DMS79 treated with DMSO at 0.1 percent for 48 hours (cell line): Measurements from ENCODE around the gene TRPV5.
A peak's percentile ranks its signal among the peaks of the same experiment; 100 is the strongest.

Experiments used
- DNase-seq: peaks from one replicate; lab custom pipeline; 2025; lab: John Stamatoyannopoulos, UW

Gene TRPV5

DNA sequence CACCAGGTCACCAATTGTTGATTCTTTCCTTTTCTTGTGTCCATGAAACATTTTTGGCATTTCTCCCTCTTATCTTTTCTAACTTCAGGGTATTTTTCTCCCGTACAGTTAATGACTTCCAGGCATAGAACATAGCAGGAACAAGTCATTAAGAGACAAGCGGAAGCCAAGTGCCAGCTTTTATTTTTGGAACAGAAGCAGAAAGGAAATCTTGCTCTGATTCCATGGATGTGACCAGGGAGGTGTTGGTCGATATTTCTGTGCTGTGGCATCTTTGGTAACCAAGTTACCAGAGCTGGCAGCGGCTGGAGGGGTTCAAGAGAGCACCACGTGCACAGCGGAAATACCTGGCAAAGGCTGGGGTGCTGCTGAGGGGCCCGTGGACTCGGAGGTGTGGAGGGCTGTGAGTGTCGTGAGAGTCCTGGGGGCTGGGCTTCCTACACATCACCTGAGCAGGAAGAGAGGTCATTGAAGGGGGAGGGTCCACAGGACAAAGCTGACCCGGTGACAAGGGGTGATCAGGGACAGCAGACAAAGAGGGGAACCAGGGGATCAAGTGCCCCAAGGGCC is 7.5 kb upstream of the TRPV5 start:
- no peak for DNase-seq

DNA sequence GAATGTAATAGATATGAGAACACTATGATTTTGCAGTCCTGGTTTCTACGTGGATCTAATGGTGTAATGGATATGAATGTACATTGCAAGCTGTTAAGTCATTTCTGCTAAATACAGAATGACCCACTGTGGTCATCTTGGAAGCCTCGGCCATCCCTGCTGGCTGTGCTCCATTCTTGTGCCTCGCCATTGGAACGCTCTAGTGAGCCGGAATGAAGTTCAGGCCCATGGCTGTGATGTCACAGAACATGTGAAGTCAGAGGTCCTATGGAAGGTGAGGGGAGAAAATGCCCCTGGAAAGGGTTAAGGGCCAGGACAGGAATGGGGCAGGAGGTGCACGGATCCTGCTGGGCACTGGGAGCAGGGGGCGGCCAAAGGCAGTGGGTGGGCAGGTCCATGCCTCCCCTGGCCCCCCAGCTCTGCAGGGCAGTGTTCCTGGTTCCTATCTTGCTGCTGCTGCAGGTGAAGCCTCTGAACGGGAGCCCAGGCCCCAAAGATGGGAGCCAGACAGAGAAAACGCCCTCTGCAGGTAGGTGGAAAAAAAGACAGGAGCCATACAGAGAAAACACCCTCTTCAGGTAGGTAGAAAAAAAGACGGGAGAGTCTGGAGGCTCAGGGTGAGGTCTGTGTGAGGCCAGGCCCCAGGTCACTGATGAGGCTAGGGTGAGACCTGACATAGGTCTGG is 5.8 kb upstream of the TRPV5 start, which contains the start of gene LLCFC1:
LLCFC1 (plus strand) TSS at position 259 of the 685 bp plus-strand sequence; CDS start at position 397, 138 bp downstream.
- no peak for DNase-seq

DNA sequence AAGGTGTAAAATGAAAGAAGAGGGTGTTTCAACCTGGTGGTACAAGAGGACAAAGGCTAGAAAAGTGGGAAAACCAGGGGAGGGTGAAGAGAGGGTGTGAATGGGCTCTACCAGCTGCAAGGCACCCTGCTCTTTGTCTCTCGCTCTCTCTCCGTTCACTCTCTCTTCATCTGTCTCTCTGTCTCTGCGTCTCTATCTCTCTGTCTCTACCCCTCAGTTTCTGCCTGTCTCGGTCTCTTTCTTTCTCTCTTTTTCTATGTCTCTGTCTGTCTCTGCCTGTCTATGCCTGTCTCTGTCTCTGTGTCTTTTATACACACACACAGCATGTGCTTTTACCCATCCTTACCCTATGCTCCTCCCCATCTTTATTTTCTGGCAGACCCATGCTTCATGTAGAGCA is 5.1 kb upstream of the TRPV5 start:
- no peak for DNase-seq

DNA sequence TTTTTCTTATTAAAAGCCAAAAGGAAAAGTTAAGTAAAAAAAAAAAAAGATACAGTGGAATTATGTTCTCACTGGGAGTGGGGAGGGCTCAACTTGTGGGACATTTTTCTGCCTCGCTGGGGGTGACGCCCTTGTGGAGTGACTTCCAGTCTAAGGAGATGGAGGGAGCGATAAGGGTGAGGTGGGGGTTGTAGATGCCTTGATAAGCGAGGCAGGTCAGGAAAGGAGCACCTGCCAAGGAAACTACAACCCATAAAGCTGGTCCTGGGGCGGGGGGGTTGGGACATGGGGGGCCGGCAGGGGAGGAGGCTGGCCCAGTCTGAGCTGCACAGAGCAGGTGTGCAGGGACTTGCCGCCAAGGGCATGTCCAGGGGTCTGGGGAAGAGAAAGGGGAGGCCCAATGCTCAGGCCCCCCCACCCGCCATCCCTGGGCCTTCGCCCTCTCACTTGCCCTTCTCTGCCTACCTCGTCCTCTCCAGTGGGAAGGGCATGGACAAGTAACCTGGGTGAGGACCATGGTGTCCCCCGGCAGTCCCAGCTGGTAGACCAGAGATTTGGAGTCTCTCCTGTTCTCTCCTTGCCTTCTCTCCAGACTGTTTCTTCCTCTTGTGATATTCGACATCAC is 2.5 kb upstream of the TRPV5 start:
- no peak for DNase-seq

DNA sequence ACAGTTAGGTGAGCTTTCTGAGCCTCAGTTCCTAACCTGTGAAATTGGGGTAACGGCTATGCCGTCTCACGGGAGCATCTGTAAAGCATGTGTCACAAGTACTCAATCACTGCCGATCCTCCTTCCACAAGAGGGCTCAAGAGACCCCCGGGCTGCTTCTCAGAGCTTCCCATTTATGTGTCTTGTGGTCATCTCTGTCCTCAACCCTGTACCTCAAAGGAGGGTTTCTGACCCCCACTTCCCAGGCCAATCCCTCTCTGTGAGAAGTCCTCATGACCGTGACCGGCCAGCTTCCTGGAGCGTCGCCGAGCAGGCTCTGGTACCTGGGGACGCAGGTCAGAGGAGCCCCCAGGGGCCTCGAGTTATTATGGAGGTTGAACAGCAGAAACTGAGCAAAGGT is 510 bp upstream of the TRPV5 start:
- DNase-seq: no peak

DNA sequence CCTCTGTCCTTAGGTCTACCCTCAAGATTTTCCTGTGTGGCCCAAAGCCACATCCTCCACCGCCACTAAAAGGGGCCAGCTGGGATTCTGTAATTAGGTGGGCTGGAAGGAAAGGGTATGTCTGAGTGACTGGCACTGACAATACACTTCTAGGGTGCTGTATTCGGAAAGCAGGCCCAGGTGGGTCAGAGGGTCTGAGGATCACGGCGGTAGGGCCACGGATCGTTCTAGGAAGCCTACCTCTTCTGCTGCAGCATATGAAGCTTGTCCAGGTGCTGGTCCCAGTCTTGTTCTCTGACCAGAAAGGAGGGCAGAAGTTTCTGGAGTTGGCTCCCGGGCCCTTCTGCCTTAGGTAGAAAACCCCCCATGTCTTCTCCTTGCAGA is 462 bp downstream of the TRPV5 start:
- DNase-seq: no peak

DNA sequence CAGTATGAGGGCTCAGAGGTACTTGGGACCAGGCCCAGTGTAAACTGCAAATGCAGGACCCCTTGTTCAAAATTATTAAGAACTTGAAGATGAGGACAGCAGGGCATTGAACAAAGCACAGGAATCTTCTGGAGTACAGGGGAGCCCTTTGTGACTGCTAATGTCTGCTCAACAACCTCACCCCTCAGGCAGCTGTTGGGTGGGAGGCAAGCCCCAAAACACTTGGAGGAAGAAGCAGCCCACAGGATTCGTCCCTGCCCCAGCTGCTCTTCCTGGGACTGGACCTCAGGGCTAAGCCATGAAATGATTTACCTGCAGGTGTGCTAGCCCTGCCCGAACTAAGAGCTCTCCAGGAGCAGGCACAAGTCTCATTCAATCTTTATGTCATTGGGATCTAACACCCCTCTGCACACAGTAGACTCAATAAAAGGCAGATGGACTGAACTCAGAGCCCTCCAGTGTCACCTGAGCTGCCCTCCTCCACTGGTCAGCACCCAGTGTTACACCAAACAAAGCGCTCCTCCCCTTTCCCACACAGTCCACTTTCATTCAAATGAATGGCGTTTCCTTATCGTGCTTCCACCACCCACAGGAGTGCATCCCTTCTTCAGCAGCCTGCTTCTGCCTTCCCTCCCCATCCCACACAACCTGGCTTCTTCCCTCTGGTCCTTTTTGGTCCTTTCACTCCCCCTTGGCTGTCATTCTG is 1.0 kb downstream of the TRPV5 start:
- no peak for DNase-seq

DNA sequence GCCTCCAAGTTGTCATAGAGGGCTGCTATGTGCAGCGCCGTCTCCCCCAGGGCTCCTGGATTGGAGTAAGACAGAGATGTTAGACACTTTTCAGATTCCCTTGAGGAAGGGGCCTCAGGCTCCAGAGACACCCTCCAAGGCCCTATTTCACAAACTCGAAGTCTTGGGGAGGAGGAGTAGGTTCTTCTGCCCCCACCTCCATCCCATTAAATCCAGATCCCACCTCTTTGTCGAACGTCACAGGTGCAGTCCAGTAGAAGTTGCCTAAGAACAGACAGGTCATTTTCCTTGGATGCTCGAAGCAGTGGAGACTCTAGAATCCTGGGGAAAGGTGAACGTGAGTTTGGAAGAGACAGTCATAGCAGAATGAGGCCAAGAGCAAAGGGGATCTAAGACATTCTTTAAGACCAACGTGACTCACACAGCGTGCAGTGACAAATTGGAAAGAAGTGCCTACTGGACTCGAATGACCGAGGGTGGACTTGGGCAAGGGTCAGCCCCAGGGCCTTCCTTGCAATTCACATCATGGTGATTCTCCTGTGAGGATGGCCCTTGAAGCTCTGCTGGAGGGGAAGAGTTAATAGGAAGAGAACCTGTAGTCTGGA is 3.3 kb downstream of the TRPV5 start:
- DNase-seq: no peak

DNA sequence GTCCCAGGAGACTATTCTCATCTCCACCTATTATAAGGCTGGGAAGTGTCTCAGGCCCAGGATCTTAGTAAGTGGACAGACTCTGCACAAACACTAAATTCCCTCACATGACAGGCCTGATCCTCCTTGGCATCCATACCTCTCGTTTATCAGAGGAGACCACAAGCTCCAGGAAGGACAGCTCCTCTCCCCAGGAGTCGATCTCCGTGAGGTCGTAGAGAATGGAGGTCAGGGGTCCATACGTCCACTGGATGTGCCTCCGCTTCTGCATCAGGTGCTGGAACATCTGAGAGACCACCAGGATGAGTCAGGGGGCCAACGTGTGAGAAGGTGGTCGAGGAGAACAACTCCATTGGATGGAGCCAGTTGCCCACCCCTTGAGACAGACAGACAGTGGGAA is 5.6 kb downstream of the TRPV5 start:
- no peak for DNase-seq

DNA sequence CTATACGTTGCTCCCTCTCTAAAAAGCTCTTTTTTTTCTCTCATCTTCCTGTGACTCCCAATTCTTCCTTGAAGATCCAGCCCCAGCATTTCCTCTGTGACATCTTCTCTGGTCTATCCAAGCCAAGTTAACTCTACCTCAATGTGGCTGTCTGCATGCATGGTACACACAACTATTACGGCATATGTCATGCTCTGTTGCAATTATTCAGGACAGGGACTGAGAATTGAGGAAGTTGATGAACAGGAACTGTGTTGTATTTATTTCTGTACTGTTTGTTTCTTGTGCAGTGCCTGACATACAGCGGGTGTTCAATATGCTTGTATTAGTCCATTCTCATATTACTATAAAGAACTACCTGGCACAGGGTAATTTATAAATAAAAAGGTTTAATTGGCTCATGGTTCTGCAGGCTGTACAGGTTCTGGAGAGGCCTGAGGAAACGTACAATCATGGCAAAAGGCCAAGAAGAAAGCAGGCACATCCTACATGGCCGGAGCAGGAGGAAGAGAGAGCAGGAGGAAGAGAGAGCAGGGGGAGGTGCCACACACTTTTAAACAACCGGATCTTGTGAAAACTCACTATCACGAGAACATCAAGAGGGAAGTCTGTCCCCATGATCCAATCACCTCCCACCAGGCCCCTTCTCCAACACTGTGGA is 6.3 kb downstream of the TRPV5 start:
- DNase-seq: no peak

DNA sequence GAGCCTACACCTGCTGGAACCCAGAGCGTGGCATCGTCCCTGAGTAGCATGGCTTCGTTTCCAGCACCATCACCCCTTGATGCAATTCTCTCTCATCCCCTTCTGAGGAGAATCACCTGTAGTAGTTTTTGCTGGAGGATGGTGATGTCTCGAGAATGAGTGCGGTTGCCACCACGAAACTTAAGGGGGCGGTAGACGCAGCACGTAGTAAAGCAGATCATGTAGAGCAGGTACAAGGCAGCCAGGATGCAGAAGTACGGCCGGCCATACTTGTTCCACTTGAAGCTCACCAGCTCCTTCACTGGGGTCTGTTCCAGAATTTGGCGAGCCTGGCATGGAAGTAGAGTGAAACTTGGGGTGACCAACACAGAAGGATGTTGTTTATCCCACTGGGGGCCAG is 8.1 kb downstream of the TRPV5 start:
- DNase-seq: no peak

DNA sequence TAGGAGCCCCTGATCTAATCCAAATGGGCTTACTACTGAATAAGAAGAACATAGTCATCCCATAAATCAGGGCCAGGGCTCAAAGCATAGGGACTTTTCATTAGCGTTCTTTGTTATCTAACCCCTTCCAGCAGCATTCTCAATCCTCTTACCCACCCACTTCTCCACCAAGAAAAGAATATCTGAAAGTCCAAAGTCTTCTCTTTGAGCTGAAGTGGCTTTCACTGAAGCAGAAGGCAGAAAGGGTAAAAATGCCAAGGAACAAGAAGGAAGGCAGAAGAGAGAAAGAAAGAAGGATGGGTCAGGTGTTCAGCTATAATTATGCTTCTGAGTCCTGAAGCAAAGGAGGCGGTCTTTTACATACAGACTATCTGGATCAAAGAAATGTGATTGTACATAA is 10.2 kb downstream of the TRPV5 start:
- DNase-seq: no peak

DNA sequence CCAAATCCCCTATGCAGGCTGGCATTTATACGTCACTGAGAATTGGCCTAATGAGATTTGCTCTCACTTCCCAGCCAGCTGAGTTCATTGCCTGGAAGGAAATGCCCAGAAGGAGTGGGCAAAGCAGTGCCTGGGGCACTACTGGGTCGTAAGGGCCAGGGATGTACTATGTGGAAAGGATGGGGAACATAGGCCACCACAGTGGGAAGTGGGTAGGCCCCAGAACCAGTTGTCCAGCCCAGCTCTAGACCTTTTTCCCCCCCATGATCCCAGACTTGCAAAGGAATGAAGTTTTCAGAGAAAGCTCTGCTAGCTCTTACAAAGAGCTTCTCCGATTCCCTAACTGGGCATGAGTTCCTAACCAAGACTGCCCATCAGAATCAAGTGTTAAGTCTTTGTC is 13.9 kb downstream of the TRPV5 start:
- no peak for DNase-seq

DNA sequence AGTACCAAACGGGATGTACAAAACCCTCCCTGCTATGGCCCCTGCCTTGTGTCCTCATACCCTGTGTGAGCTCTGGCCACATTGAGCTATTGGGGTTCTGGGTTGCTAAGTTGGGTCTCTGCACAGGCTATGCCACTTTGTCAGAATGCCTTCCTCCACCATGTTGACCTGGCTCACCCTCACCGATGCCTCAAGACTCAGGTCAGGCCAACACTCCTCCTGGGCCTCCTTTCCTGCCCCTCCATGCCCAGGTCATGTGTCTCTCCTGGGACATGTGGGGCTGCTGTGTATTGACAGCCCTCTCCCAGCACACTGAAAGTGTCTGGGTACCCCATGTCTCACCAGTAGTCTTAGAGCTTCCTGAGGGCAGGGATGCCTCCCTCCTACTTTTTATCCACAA is 14.6 kb downstream of the TRPV5 start:
- no peak for DNase-seq

DNA sequence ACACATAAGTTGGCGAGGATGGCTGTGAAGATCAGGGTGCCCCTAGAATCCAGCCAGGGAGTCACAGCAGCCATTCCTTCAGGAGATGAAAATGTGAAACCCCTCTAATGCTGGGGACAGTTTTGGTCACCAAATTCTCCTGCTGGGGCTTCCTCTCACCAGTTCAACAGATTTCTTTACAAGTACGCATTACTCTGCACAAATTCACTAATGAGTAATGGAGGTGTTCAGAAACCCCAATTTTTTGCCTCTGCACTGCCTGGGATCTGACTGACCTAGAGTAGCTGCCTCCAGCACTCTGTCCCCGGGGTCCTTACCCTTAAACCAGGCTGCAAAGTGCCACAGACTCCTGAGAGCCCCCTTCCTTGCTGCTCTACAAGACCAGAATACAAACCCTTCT is 16.1 kb downstream of the TRPV5 start:
- DNase-seq: no peak

DNA sequence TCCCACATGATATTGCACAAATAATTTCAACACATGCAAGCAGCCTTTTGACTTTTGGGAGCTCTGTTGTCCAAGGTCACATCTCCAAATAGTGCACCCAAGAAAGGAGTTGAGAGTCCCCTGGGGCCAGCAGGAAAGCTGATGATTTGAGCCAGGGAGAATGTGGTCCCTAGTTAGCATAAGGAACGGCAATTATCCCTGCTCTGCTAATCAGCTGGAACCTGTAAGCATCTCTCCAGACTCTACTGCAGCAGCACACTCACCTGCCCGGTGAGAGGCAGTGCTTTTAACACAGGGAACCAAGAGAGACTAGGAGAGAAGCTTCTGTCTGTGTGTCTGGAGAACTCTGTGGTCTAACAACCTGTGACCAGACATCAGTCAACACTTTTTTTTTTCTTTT is 17.0 kb downstream of the TRPV5 start:
- peak; percentile 58 for DNase-seq

DNA sequence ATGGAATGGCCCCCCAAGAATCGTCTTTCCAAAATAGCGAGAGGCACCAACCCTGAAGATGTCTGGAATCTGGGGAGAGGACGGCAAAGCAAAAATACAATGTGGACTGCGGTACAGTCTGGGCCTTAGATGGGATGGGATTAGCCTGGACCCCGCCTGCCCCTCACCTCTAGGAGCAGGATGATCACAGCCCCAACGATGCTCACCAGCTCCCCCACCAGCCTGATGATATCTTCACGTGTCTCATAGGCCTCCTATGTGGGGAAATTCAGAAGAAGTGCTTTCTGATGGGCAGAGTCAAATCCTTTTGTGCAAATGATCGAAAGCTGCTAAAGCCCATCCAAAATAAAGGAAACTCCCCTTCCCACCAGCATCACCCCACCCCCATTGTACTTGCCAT is 18.2 kb downstream of the TRPV5 start:
- DNase-seq: no peak

DNA sequence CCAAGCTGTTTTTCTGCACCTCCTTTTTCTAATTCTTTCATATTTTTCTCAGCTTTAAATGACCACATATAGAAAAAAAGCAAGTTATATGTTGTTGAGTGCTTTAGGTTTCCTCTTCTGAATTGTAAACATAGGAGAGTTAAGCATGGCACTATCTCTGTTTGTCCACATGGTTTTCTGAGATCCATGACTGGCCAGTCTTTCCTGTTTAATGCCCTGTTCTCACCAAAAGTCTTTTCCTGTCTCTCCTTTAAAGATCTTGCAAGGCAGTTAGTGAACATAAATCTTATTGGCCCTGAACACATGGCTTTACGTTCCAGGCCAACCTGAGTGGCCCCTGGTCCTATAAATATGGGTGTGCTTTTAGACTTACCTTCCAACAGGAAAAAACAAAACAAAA is 19.4 kb downstream of the TRPV5 start:
- no peak for DNase-seq

DNA sequence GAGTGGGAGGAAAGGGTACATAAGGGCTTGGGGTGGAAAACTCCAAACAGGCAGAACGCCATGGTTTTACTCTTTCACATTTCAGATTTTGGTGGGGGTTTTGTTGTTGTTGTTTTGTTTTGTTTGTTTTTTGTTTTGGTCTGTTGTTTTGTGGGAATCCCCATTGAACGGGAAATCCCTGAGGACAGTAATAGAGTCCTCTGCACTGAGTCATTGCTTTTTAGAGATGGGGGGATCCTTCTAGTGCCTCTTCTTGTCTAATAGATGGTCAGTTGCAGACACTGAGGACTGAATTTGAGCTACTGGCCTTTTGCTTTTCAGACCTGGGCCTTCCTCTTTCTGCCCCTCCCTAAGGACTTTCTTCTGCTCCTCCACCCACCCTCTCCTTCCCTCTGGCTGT is 20.0 kb downstream of the TRPV5 start:
- DNase-seq: no peak

DNA sequence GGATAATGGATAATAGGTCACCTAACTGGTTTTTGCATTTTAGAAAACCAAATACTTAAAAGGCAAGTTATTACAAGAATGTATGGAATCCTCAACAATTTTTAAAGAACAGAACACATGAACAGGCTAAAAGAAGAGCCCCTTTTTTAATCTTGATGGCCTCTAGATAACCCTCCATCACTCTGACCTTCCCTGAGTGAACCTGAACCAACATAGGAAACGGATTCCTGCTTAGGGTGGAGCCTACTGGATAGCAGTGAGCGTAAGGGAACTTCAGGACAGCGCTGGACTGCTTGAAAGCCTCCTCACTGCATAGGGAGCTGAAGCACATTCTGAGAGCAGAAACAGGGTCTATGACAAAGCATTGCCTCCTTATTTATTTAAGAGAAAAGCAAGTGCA is 20.5 kb downstream of the TRPV5 start:
- DNase-seq: no peak

DNA sequence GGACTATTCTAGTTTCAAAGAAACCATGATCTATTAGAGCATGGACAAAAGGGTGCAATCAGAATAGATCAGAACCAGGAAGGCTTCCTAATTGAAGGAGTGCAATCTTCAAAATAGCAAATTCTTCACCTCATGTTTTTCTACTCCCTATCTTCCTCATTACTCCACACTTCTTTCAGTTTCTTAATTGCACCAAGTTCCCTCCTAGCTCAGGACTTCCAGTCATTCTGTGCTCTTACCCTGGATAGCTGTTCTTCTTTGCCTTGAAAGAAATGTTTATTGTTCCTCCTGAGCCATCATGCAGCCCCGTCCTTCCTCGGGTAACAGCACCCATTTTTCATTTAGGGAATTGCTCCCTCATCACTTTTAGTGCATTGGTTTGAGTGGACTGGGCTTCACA is 23.1 kb downstream of the TRPV5 start:
- no peak for DNase-seq

DNA sequence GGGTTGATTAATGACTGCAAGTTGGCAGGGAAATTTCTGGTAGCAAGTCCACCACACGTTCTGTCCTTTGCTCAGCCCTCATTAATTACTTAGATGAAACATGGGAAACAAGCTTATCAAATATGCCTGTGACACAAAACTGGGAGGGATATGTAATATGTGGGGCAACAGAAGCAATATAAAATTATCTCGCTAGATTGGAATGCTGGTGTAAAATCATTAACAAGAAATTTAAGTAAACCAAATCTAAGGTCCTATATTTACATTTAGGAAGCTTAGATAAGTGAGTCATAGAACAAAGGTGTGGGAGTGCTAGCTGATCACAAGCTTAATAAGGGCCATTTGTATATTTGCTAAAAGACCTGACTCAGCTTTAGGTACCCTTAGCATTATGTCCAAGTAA is 23.5 kb downstream of the TRPV5 start:
- DNase-seq: no peak
